Duodenal mucosa (tissue), 2 donors: Measurements from ENCODE around the gene CCDC112.

Experiments
- H3K27ac ChIP-seq: one replicate; pipeline ENCODE4 v1.7.0; 2013; ENCODE audit warnings: low read depth, low read length
- H3K27me3 ChIP-seq, 2 donors: one replicate each; pipeline ENCODE4 v1.7.0; 2013; ENCODE audit warnings: low read length in 2 of 2, control low read depth in 1 of 2; ENCODE audit not compliant: insufficient read depth in 2 of 2, control insufficient read depth in 1 of 2
- H3K36me3 ChIP-seq, 2 donors: one replicate each; pipeline ENCODE4 v1.7.0; 2013; ENCODE audit warnings: low read length in 2 of 2, control low read depth in 1 of 2; ENCODE audit not compliant: insufficient read depth in 2 of 2, control insufficient read depth in 1 of 2
- H3K4me1 ChIP-seq, 2 donors: one replicate each; pipeline ENCODE4 v1.7.0; 2013; ENCODE audit warnings: low read length in 2 of 2, control low read depth in 1 of 2; ENCODE audit not compliant: insufficient read depth in 2 of 2, control insufficient read depth in 1 of 2
- H3K4me3 ChIP-seq, 2 donors: one replicate each; pipeline ENCODE4 v1.7.0; 2013; ENCODE audit warnings: low read length in 2 of 2, low read depth in 1 of 2
- H3K9ac ChIP-seq, 2 donors: one replicate each; pipeline ENCODE4 v1.7.0; 2013; ENCODE audit warnings: low read length in 2 of 2, low read depth in 1 of 2
- H3K9me3 ChIP-seq, 2 donors: one replicate each; pipeline ENCODE4 v1.7.0; 2013; ENCODE audit warnings: low read length in 2 of 2, control low read depth in 1 of 2; ENCODE audit not compliant: control insufficient read depth in 1 of 2

CCDC112 gene

GRCh38 chr5:115297031-115297430, 577 bp upstream of the CCDC112 start:
- no peaks in the 10 kb centered on the region for H3K27me3 ChIP-seq
- no peaks in the 10 kb centered on the region for H3K36me3 ChIP-seq
- H3K9me3 ChIP-seq: no peaks in the 10 kb centered on the region
- no peak overlapping the region for H3K4me3 ChIP-seq
- no peak overlapping the region for H3K9ac ChIP-seq
- peaks cover 8 to 18% of the 10 kb centered on the region in 2 donors for H3K4me1 ChIP-seq
- no peak overlapping the region for H3K27ac ChIP-seq

DNA sequence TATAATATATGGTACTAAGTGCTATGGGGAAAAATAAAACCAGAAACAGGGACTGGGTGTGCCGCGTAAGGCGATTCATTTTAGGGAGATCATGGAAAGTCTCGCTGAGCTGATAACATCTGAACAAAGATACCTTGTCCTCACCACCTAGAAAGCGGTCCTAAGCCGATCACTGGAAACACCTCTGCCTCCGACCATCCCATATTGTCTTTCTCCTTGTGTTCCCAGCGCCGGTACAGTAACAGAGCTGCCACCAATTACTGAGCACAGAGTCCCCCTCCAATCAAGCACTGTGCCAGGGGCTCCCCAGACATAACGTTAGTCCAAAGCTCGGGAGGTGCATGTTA, 704 bp downstream of the CCDC112 start:
- Histone ChIP-seq H3K4me3 (peak overlapping the region; percentile 74 to 85), H3K4me1 (peaks cover 8 to 18% of the 10 kb centered on the region in 2 donors), H3K9ac (peak overlapping the region; percentile 66 to 79), H3K27me3 (no peaks in the 10 kb centered on the region), H3K36me3 (no peaks in the 10 kb centered on the region), H3K27ac (no peak overlapping the region), H3K9me3 (no peaks in the 10 kb centered on the region)

GRCh38 chr5:115291397-115291796, 5.1 kb downstream of the CCDC112 start:
- H3K9me3 ChIP-seq: no peaks in the 10 kb centered on the region
- H3K27me3 ChIP-seq: no peaks in the 10 kb centered on the region
- H3K4me1 ChIP-seq: peaks cover 8 to 18% of the 10 kb centered on the region in 2 donors
- H3K9ac ChIP-seq: no peak overlapping the region
- no peaks in the 10 kb centered on the region for H3K36me3 ChIP-seq
- H3K27ac ChIP-seq: no peak overlapping the region
- H3K4me3 ChIP-seq: no peak overlapping the region

GRCh38 chr5:115289104-115289503, 7.3 kb downstream of the CCDC112 start:
- H3K9ac ChIP-seq: no peak overlapping the region
- no peak overlapping the region for H3K27ac ChIP-seq
- no peaks in the 10 kb centered on the region for H3K36me3 ChIP-seq
- H3K4me3 ChIP-seq: no peak overlapping the region
- H3K9me3 ChIP-seq: no peaks in the 10 kb centered on the region
- H3K27me3 ChIP-seq: no peaks in the 10 kb centered on the region
- peaks cover 0 to 5% of the 10 kb centered on the region in 2 donors for H3K4me1 ChIP-seq

DNA sequence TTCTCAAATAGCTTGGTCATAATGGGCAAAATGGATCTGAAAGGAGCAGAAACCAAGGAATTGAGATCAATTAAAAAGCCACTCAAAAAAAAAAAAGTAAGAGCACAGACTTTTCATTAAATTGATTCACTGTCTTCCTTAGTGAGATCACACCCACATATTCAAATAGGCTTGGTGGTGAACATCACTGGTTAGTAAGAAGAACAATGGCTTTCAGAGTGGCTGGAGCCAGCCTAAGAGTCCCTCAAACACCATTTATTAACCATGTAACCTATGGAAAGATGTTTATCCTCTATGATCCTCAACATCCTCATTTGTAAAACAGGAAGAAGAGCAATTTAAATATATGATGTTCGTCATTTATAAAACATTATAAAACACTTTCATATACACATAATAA, 12.4 kb downstream of the CCDC112 start:
- H3K4me1 ChIP-seq: no peaks in the 10 kb centered on the region
- no peaks in the 10 kb centered on the region for H3K36me3 ChIP-seq
- no peak overlapping the region for H3K9ac ChIP-seq
- no peak overlapping the region for H3K27ac ChIP-seq
- H3K9me3 ChIP-seq: no peaks in the 10 kb centered on the region
- H3K27me3 ChIP-seq: no peaks in the 10 kb centered on the region
- H3K4me3 ChIP-seq: no peak overlapping the region

- Histone ChIP-seq H3K4me1 (no peaks in the 10 kb centered on the region), H3K27me3 (no peaks in the 10 kb centered on the region), H3K9ac (no peak overlapping the region), H3K4me3 (no peak overlapping the region), H3K9me3 (no peaks in the 10 kb centered on the region), H3K36me3 (no peaks in the 10 kb centered on the region), H3K27ac (no peak overlapping the region)
Observed at GRCh38 chr5:115282131-115282530, 14.3 kb downstream of the CCDC112 start.

GRCh38 chr5:115274584-115274983, 21.9 kb downstream of the CCDC112 start:
- Histone ChIP-seq H3K27ac (no peak overlapping the region), H3K4me1 (no peaks in the 10 kb centered on the region), H3K36me3 (peaks cover 5 to 14% of the 10 kb centered on the region in 2 donors), H3K27me3 (no peaks in the 10 kb centered on the region), H3K4me3 (no peak overlapping the region), H3K9me3 (no peaks in the 10 kb centered on the region), H3K9ac (no peak overlapping the region)

DNA sequence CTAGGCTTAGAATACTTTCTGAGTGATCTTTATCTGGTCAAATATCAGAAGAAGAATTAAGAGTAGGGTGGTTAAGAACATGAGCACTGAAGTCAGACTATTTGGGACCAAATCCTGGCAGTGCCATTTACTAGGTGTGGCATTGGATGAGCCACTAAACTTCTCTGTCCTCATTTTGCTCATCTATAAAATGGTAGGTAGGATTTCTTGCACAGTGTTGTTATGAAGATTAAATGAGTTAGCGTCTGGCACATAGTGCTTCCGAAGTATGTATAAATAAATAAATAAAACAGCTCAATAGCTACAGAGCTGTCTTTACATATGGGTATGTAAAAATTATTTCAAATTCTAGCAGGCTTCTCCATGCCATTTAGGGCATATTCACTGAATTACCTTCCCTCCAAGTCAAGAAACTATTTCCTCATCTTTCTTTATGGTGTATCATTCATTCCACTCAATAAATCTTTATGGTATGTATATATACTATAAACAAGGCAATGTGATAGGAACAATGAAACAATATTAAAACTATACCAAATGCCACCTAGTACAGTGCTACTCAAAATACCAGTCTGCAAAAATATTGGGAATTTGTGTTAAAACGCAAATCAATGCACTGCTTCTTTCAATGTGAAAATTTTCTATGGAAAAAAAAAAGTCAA, 24.0 kb downstream of the CCDC112 start:
- H3K9me3 ChIP-seq: no peaks in the 10 kb centered on the region
- H3K9ac ChIP-seq: no peak overlapping the region
- peaks cover 5 to 14% of the 10 kb centered on the region in 2 donors for H3K36me3 ChIP-seq
- H3K27me3 ChIP-seq: no peaks in the 10 kb centered on the region
- H3K4me3 ChIP-seq: no peak overlapping the region
- no peaks in the 10 kb centered on the region for H3K4me1 ChIP-seq
- H3K27ac ChIP-seq: no peak overlapping the region

DNA sequence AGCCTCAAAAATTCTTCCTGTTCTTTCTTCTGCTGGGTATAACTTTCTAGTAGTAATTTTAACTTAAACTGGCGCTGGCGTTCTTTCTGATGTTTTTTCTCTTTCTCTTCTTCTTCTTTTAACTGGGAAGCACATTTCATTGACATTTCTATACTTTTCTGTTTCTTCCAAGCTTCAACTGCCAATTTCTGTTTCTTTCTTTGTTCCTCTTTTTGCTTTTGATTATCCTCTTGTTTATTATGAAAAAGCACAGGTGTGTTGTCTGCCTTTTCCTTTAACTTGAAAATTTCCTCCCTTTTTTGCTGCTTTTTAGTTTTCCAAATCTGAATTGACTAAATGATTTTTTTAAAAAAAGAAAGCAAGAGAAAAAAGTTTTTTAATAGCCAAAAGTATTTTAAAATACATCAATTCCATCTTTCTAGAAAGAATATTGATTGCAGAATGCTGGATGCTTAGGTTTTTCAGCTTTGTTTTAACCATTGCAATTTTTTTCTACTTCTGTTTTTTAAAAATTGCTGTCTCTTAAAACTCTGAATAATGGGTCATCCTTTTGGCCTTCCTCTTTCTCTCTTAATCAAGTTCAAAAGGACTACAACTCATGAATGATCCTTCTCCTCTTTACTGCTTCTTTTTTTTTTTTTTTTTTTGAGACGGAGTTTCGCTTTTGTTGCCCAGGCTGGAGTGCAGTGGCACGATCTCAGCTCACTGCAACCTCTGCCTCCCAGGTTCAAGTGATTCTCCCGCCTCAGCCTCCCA, 25.0 kb downstream of the CCDC112 start:
- Histone ChIP-seq H3K9me3 (no peaks in the 10 kb centered on the region), H3K9ac (no peak overlapping the region), H3K27ac (no peak overlapping the region), H3K27me3 (no peaks in the 10 kb centered on the region), H3K4me3 (no peak overlapping the region), H3K36me3 (peaks cover 5 to 14% of the 10 kb centered on the region in 2 donors), H3K4me1 (no peaks in the 10 kb centered on the region)

- H3K27ac ChIP-seq: no peak overlapping the region
- no peaks in the 10 kb centered on the region for H3K27me3 ChIP-seq
- no peak overlapping the region for H3K9ac ChIP-seq
- no peaks in the 10 kb centered on the region for H3K9me3 ChIP-seq
- H3K36me3 ChIP-seq: peaks cover 0 to 10% of the 10 kb centered on the region in 2 donors
- H3K4me3 ChIP-seq: no peak overlapping the region
- H3K4me1 ChIP-seq: peaks cover 0 to 5% of the 10 kb centered on the region in 2 donors
Observed at GRCh38 chr5:115267617-115268016, 28.8 kb downstream of the CCDC112 start.
